Calu3 (cell line): ENCODE results near the gene TGIF2. TPM values are rescaled to one million over a fixed set of nuclear protein-coding genes. Genes with fewer than 3 reads are reported as not detected.
"Not testable (repeated sequence)": the region's sequence is repeated elsewhere in the genome, so short reads cannot be mapped to it uniquely, and the experiment has no call there.

Experiments used
- BruUV-seq: library from RNA; stranded (reverse); fragments of 400-500 nt; replicated peaks from 2 replicates; lab custom pipeline; 2021; lab: Mats Ljungman, UMichigan
- CTCF ChIA-PET: fragments of 300-600 bp; sonication (Branson Sonifier 250); formaldehyde crosslinking; loops from one replicate; lab custom pipeline; 2022; ENCODE audit warnings: antibody characterized with exemption; lab: Charles Lee
- DNase-seq: peaks from one replicate; pipeline ENCODE4 v3.0.0; 2022
- H3K27ac Mint-ChIP-seq: one replicate; pipeline ENCODE4 v1.8.0; 2022; ENCODE audit warnings: mixed read lengths; ENCODE audit not compliant: unreplicated experiment
- H3K27me3 Mint-ChIP-seq: one replicate; pipeline ENCODE4 v1.8.0; 2022; ENCODE audit warnings: mixed read lengths; ENCODE audit not compliant: unreplicated experiment
- H3K36me3 Mint-ChIP-seq: one replicate; pipeline ENCODE4 v1.8.0; 2022; ENCODE audit warnings: mild to moderate bottlenecking, moderate library complexity, mixed read lengths; ENCODE audit not compliant: insufficient read depth, unreplicated experiment
- H3K4me1 Mint-ChIP-seq: one replicate; pipeline ENCODE4 v1.8.0; 2022; ENCODE audit warnings: mild to moderate bottlenecking, low read depth, mixed read lengths; ENCODE audit not compliant: unreplicated experiment
- H3K4me3 Mint-ChIP-seq: one replicate; pipeline ENCODE4 v1.8.0; 2022; ENCODE audit warnings: mild to moderate bottlenecking, low read depth, moderate library complexity, mixed read lengths; ENCODE audit not compliant: unreplicated experiment
- H3K9me3 Mint-ChIP-seq: one replicate; pipeline ENCODE4 v1.8.0; 2022; ENCODE audit warnings: low read depth, mixed read lengths; ENCODE audit not compliant: unreplicated experiment
- CTCF ChIP-seq: fragments of 200-600 bp; IDR thresholded peaks from one replicate; pipeline ENCODE4 v1.8.0; 2022; ENCODE audit warnings: antibody characterized with exemption; ENCODE audit not compliant: unreplicated experiment
- intact Hi-C: fragments of 100-400 bp; cut with micrococcal nuclease; formaldehyde crosslinking; loops from one replicate; pipeline ENCODE4 v1.10.0; 2022; ENCODE audit not compliant: unreplicated experiment
- total RNA-seq: library from RNA; stranded (reverse); gene quantifications from 2 replicates; pipeline ENCODE4 v1.2.3, GENCODE V29; 2022

TGIF2 gene
- total RNA-seq, 1 experiment from 2014 or later: 39.4 TPM

- no peaks in the 10 kb centered on the region for H3K27me3 Mint-ChIP-seq
- CTCF ChIA-PET: interaction anchor here (0.9 kb wide), 2 partner anchors 11 to 20 kb away, joined by 3 to 10 read pairs; no protein-coding TSS in a partner anchor
Observed at GRCh38 chr20:36633285-36633772, 59.9 kb downstream of the TGIF2 start.

GRCh38 chr20:36634342-36634741 lies 60.9 kb downstream of the TGIF2 start:
- BruUV-seq: no TSS peak
- TF ChIP-seq CTCF: no peak

More at GRCh38 chr20:36633285-36633772, 59.9 kb downstream of the TGIF2 start:
- no peak overlapping the region for H3K27ac Mint-ChIP-seq
- BruUV-seq: no TSS peak
- no peaks in the 10 kb centered on the region for H3K4me1 Mint-ChIP-seq
- no peak for TF ChIP-seq CTCF
- DNase-seq: no peak
- no peaks in the 10 kb centered on the region for H3K36me3 Mint-ChIP-seq
- H3K9me3 Mint-ChIP-seq: no peaks in the 10 kb centered on the region
- H3K4me3 Mint-ChIP-seq: no peak overlapping the region
- intact Hi-C loops: no loop called here

GRCh38 chr20:36638876-36639400 lies 65.5 kb downstream of the TGIF2 start:
- H3K4me3 Mint-ChIP-seq, DNase-seq, H3K27me3 Mint-ChIP-seq, H3K27ac Mint-ChIP-seq, H3K9me3 Mint-ChIP-seq, H3K36me3 Mint-ChIP-seq, intact Hi-C loops, BruUV-seq: not testable (repeated sequence)
- CTCF ChIA-PET: interaction anchor here (0.6 kb wide), 1 partner anchor 20 kb away, joined by 6 read pairs; no protein-coding TSS in a partner anchor
- H3K4me1 Mint-ChIP-seq: peaks cover 26% of the 10 kb centered on the region

More at GRCh38 chr20:36634342-36634741, 60.9 kb downstream of the TGIF2 start:
- Mint-ChIP-seq H3K27ac (no peak overlapping the region), H3K9me3 (no peaks in the 10 kb centered on the region), H3K27me3 (no peaks in the 10 kb centered on the region), H3K4me1 (no peaks in the 10 kb centered on the region), H3K36me3 (no peaks in the 10 kb centered on the region), H3K4me3 (no peak overlapping the region)
- intact Hi-C loops: no loop called here
- CTCF ChIA-PET: interaction anchor here (0.9 kb wide), 2 partner anchors 12 to 13 kb away, joined by 3 to 10 read pairs; no protein-coding TSS in a partner anchor
- no peak for DNase-seq

GRCh38 chr20:36641506-36641843 lies 68.1 kb downstream of the TGIF2 start:
- intact Hi-C loops: no loop called here
- H3K36me3 Mint-ChIP-seq: peaks cover 7% of the 10 kb centered on the region
- H3K4me3 Mint-ChIP-seq: no peak overlapping the region
- peaks cover 26% of the 10 kb centered on the region for H3K4me1 Mint-ChIP-seq
- H3K27me3 Mint-ChIP-seq: no peaks in the 10 kb centered on the region
- peak overlapping the region; percentile 30 for H3K27ac Mint-ChIP-seq
- CTCF ChIA-PET: no interaction called here
- TF ChIP-seq CTCF: no peak
- no peak for DNase-seq
- H3K9me3 Mint-ChIP-seq: no peaks in the 10 kb centered on the region
- BruUV-seq: no TSS peak

GRCh38 chr20:36642136-36642535 lies 68.7 kb downstream of the TGIF2 start:
- H3K36me3 Mint-ChIP-seq: peaks cover 7% of the 10 kb centered on the region
- CTCF ChIA-PET: no interaction called here
- peak overlapping the region; percentile 92 for H3K27ac Mint-ChIP-seq
- BruUV-seq: no TSS peak
- peaks cover 31% of the 10 kb centered on the region for H3K4me1 Mint-ChIP-seq
- H3K9me3 Mint-ChIP-seq: no peaks in the 10 kb centered on the region
- no peak for TF ChIP-seq CTCF
- H3K27me3 Mint-ChIP-seq: no peaks in the 10 kb centered on the region
- intact Hi-C loops: no loop called here
- H3K4me3 Mint-ChIP-seq: no peak overlapping the region
- DNase-seq: no peak
